ENCODE results near the gene ATP2C1.

DNA sequence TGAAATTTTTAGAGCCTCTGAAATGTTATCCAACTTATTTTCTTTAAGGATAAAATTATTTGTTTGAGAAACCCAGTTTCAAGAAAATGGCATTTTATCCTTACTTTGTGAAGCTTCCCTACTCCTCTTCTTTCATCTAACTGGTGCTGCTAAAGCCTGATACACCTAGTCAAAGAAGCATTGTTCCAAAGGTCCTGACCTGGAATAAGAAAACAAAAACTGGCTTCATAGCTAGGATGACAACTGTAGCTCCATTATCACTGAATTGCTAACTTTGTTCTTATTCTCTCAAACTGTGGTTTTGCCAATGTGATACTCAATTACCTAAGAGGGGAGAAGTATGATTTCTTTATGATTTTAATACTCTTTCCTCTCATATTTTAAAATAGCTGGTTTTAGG lies 27.6 kb upstream of the ATP2C1 start:
- TF ChIP-seq POLR2A (IDR thresholded peaks at IDR 0.05; ENCODE audit: low read length) (no peak), GATA1 (IDR thresholded peaks at IDR 0.05; ENCODE audit: low read depth, low read length) (no peak)
